ENCODE results near the gene P3H2.
"Not testable (repeated sequence)": the region's sequence is repeated elsewhere in the genome, so short reads cannot be mapped to it uniquely, and the experiment has no call there.

Gene P3H2, protein sequence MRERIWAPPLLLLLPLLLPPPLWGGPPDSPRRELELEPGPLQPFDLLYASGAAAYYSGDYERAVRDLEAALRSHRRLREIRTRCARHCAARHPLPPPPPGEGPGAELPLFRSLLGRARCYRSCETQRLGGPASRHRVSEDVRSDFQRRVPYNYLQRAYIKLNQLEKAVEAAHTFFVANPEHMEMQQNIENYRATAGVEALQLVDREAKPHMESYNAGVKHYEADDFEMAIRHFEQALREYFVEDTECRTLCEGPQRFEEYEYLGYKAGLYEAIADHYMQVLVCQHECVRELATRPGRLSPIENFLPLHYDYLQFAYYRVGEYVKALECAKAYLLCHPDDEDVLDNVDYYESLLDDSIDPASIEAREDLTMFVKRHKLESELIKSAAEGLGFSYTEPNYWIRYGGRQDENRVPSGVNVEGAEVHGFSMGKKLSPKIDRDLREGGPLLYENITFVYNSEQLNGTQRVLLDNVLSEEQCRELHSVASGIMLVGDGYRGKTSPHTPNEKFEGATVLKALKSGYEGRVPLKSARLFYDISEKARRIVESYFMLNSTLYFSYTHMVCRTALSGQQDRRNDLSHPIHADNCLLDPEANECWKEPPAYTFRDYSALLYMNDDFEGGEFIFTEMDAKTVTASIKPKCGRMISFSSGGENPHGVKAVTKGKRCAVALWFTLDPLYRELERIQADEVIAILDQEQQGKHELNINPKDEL

GRCh38 chr3:190120269-190121060 is at the start of gene P3H2:
TSS of gene P3H2 (minus strand) at chr3:190120897. CDS start at chr3:190120731, 166 bp downstream.
- in situ Hi-C loops (cut with MboI; ENCODE audit: low sequenced_read_pairs), result no loop called here

DNA sequence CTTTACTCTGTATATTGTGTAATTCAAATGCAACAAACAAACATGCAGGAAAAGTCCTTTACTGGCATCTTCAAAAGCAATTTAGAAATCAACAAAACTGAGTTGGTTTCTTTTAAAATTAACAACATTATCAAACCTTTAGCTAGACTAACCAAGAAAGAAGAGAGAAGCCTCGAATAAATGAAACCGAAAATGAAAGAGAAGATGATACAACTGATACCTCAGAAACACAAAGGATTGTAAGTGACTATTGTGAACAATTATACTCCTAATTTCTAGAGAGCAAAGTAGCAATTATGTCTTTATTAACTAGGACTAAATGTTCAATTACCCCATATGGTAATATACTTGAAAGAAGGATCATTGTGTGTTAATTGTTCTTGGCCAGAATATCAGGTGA is 49.2 kb upstream of the P3H2 start:
- in situ Hi-C loops (cut with MboI; ENCODE audit: low sequenced_read_pairs), result no loop called here

GRCh38 chr3:190169243-190169642 is 48.5 kb upstream of the P3H2 start:
- in situ Hi-C loops (cut with MboI; ENCODE audit: low sequenced_read_pairs), result no loop called here

- in situ Hi-C loops (cut with MboI; ENCODE audit: low sequenced_read_pairs), result no loop called here
Measured at GRCh38 chr3:190167936-190168680, 47.4 kb upstream of the P3H2 start.

DNA sequence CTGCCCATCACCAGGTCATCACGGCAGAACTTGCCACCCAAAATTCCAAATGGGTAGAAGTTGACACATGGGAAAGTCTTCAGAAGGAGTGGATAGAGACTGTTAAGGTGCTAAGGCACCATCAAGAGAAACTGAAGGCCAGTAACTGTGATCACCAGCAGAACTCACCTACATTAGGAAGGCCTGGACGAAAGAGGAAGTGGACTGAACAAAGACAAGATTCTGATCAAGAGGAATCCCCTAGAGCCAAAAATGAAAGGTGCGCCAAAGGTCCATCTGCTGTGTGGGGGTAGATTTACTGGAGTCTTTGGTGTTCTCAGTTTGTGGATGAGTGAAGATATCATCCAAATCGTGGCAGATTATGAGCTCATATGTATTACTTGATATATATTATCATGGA is 46.3 kb upstream of the P3H2 start:
- in situ Hi-C loops (cut with MboI; ENCODE audit: low sequenced_read_pairs), result no loop called here

DNA sequence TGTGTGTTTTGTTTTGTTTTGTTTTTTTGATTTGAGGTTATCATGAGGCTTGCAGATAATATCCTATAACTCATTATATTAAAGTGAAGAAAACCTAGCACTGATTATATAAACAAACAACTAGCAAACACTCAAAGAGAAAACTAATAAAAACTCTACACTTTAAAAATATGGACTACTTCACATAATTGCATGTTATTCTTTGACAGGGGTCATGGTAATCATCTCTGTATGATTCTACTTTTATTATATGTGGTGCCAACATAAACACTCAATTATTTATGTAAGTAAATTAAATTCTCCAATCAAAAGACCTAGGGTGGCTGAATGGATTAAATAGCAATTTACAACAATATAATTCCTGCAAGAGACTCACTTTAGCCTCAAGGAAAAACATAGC is 44.6 kb upstream of the P3H2 start:
- in situ Hi-C loops (cut with MboI; ENCODE audit: low sequenced_read_pairs), result no loop called here

DNA sequence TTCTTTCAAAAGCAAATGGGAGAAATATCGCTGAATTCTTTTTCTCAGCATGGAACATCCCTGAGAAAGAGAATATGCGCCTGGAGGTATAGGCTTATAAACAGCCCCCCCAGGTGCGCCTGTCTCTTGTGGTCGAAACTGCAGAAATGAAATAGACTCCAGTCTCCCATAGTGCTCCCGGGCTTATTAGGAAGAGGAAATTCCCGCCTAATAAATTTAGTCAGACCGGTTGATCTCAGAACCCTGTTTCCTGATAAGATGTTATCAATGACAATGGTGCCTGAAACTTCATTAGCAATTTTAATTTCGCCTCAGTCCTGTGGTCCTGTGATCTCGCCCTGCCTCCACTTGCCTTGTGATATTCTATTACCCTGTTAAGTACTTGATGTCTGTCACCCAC is 41.3 kb upstream of the P3H2 start:
- in situ Hi-C loops (cut with MboI; ENCODE audit: low sequenced_read_pairs), result not testable (repeated sequence)

DNA sequence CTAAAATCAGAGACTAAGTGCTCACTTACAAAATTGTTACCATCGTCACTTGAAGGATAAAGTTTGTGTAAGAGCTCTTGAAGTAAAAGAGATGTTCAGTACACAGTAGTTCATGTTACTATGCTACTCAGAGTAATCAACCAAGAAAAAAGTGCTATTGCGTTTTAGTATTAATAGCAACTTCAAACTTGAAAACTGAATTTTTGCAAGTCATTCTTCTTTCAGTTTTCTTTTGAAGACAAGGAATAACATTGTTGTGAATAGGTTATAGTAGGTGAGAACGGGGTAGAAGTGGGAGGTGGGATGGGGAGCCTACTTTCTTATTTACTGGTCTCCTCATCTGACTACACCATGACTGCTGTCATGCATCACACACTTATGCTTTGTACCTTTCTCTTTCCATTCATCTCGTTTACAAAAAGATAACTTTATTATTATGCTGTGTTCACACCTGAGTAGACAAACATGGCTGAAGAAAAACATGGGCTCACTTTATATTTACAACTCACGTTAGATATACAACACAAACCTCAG is 39.3 kb upstream of the P3H2 start:
- in situ Hi-C loops (cut with MboI; ENCODE audit: low sequenced_read_pairs), result no loop called here

DNA sequence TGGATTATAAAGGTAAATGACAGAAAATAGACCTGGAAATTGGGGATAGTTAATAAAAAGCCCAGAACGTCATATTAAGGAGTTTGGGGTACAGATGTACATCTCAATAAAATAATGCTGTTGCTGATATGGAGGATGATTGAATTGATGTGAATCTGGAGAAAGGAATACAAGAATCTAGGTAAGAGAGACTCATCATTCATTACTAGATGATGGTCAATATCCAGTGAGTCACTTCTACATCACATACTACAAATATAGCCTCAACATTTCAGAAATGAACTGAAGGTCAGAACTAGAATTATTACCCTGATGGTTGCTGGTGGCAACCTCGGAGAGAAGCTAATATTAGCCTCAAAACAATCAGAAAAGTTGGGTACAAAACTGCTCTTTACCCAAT is 37.6 kb upstream of the P3H2 start:
- in situ Hi-C loops (cut with MboI; ENCODE audit: low sequenced_read_pairs), result no loop called here

GRCh38 chr3:190155752-190156151 is 35.1 kb upstream of the P3H2 start:
- in situ Hi-C loops (cut with MboI; ENCODE audit: low sequenced_read_pairs), result no loop called here

DNA sequence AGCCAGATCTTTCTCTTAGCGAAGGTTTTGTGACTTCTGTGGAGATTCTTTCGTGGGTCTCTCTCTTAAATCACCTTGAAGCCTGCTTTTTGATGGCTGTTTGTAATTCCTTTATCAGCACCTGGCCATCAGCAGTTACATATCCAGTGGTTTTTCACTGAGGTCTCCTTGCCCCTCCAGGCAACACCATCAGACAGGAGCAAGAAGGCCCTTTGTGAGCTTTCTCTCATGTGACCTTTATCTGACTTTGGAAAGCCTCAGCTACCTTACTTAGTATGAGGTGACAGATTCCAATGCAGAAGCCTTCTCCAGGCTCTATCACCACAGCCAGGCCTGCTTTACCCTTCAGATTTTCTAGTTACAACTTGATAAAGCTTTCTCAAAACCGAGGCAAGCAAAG is 30.0 kb upstream of the P3H2 start:
- in situ Hi-C loops (cut with MboI; ENCODE audit: low sequenced_read_pairs), result no loop called here

- in situ Hi-C loops (cut with MboI; ENCODE audit: low sequenced_read_pairs), result not testable (repeated sequence)
Measured at GRCh38 chr3:190149830-190150619, 29.3 kb upstream of the P3H2 start.

DNA sequence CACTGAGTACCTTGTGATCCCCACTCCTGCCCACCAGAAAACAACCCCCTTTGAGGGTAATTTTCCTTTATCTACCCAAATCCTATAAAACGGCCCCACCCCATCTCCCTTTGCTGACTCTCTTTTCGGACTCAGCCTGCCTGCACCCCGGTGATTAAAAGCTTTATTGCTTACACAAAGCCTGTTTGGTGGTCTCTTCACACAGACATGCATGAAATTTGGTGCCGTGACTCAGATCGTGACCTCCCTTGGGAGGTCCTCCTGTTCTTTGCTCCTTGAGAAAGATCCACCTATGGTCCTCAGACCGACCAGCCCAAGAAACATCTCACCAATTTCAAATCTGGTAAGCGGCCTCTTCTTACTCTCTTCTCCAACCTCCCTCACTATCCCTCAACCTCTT is 24.1 kb upstream of the P3H2 start:
- in situ Hi-C loops (cut with MboI; ENCODE audit: low sequenced_read_pairs), result not testable (repeated sequence)

DNA sequence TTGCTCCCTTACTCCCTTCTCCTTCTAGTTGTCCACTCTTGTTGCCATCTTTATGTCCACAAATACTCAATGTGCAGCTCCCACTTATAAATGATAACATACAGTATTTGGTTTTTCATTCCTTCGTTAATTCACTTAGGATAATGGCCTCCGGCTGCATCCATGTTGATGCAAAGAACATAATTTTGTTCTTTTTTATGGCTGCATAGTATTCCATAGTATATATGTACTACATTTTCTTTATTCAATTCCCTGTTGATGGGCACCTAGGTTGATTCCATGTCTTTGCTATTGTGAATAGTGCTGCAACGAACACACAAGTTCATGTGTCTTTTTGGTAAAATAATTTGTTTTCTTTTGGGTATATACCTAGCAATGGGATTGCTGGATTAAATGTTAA is 21.3 kb upstream of the P3H2 start:
- in situ Hi-C loops (cut with MboI; ENCODE audit: low sequenced_read_pairs), result no loop called here

DNA sequence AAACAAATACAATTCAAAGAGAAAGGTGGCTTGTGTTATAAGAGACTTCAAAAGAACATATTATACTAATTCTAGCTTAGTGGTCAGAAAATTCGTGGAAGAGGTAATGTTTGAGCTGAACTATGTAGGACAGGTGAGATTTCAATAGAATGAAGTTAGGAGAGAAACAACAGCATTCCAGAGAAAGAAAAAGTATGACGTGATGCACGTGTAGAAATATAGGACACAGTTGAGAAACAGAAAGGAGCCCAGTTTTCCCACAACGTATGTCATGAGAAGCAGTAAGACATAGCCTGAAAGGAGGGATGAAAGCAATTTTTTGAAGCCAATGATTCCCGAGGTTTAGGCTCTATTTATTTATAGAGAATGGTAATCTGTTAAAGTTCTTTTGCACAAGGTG is 18.7 kb upstream of the P3H2 start:
- in situ Hi-C loops (cut with MboI; ENCODE audit: low sequenced_read_pairs), result no loop called here

GRCh38 chr3:190132371-190132770 is 11.7 kb upstream of the P3H2 start:
- in situ Hi-C loops (cut with MboI; ENCODE audit: low sequenced_read_pairs), result no loop called here

GRCh38 chr3:190131329-190131728 is 10.6 kb upstream of the P3H2 start:
- in situ Hi-C loops (cut with MboI; ENCODE audit: low sequenced_read_pairs), result no loop called here

- in situ Hi-C loops (cut with MboI; ENCODE audit: low sequenced_read_pairs), result no loop called here
Measured at GRCh38 chr3:190130696-190131095, 10.0 kb upstream of the P3H2 start.

- in situ Hi-C loops (cut with MboI; ENCODE audit: low sequenced_read_pairs), result no loop called here
Measured at GRCh38 chr3:190130037-190130436, 9.3 kb upstream of the P3H2 start.

DNA sequence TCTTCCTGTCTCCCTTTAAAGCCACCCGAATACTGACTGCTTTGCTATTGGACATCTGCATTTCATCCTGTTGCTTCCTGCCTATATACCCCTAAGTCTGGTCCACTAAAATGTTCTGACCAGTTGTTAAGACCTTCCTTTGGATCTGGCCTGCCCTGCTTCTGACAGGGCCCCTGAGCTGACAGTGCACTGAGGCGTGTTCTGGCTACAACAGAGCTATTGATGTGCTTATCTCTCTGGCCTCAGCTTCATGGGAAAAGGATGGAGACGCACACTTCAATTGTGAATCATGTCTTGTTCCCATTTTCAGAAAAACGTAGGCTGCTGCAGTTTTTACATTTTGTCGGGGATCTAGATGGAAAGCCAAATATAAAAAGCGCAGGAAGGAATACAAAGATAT is 7.1 kb upstream of the P3H2 start:
- in situ Hi-C loops (cut with MboI; ENCODE audit: low sequenced_read_pairs), result no loop called here
